Brain pericyte (primary cell): ENCODE measurements around the gene ANTXR1.

Source experiments
- DNase-seq: peaks from one replicate; pipeline ENCODE4 v3.0.0-alpha.2; 2012; ENCODE audit warnings: low read depth, low spot score

Gene ANTXR1

DNA sequence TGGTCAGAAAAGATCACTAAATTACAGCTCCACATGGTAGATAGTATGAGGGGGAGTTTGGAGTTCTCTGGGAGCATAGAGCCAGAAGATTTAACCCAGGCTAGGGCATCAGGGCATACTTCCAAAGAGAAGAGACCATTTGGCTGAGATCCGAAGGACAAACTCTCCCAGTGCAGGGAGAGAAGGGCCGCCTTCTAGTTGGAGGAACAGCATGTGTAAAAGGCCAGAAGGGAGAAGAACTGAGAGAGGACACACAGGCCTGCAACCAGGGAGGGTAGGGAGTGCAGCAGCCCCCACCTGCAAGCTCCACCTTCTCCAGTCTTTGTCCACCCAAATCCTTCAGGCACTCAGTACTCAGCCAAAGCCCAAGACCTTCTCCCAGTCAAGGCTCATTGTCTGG lies 192.1 kb downstream of the ANTXR1 start:
- no peak for DNase-seq

DNA sequence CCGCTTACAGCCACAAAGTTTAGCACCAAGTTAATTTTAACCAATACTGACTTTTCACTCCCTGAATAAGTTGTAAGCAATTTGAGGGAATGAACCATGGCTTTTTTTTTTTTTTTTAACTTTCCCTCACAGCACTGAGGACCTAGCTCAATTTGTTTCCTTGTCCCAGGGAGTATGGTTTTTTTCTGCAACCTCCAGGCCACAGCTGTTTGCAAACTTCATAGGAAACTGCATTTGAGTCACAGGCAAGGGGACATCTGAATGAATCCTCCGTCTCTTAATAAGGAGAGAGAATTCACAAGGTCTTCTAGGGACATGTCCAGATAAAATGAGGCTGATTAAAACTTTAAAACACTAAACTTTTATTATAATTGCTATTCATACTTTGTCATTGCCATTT lies 192.5 kb downstream of the ANTXR1 start:
- no peak for DNase-seq

- DNase-seq = no peak
Observed at GRCh38 chr2:69208023-69208595, 195.1 kb downstream of the ANTXR1 start.

DNA sequence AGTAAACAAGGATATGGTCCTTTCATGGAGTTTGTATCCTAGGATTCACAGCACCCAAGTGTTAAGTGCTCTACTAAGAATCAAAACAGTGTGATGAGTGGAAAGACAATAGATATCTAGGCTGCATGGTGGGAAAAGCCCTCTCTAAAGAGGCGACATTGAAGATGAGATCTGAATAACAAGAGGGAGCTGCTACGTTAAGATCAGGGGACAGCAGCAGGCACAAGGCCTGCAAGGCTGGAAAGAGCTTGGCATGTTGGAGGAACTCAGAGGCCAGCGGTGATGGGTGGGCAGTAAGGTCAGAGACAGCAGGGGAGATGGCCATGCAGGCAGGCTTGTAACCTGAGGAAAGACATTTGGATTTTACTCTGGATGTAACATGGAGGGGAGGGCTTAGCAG lies 196.5 kb downstream of the ANTXR1 start:
- no peak for DNase-seq

- DNase-seq = no peak
Observed at GRCh38 chr2:69210385-69210784, 197.4 kb downstream of the ANTXR1 start.

- no peak for DNase-seq
Observed at GRCh38 chr2:69211048-69211447, 198.1 kb downstream of the ANTXR1 start.

- no peak for DNase-seq
Observed at GRCh38 chr2:69211686-69212085, 198.7 kb downstream of the ANTXR1 start.

DNA sequence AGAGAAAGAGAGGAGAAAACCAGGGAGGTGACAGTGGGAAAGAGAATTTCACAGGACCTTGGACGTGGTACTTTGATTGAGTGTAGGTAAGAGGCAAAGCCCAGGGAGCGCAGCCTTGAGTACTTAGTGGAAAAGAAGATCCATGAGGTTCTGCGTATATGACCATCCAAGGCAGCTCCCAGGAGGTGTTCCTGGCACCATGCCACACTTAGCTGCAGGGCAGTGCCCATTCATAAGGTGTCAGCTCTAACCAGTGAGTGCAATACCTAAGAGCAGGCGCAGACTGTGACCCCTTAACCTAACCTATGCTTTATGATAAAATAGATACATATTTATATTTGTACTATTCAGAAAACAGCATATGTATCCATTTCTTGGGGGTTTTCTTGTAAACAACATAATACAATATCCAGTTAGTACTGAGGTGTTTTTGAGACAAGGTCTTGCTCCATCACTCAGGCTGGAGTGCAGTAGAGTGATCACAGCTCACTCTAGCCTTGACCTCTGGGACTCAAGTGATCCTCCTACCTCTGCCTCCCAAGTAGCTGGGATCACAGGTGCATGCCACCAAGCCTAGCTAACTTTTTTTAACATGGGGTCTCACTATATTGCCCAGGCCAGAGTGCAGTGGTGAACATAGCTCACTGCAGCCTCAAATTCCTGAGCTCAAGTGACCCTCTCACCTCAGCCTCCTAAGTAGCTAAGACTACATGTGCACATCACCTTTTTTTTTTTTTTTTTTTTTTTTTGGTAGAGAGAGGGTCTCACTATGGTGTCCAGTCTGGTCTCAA lies 199.5 kb downstream of the ANTXR1 start:
- DNase-seq = no peak

GRCh38 chr2:69213201-69213600 lies 200.2 kb downstream of the ANTXR1 start:
- no peak for DNase-seq

GRCh38 chr2:69213782-69214181 lies 200.8 kb downstream of the ANTXR1 start:
- DNase-seq = no peak

GRCh38 chr2:69214898-69215297 lies 201.9 kb downstream of the ANTXR1 start:
- DNase-seq = no peak

- DNase-seq = no peak
Observed at GRCh38 chr2:69216535-69217332, 203.8 kb downstream of the ANTXR1 start.

GRCh38 chr2:69217333-69218080 lies 204.5 kb downstream of the ANTXR1 start:
- DNase-seq = no peak

DNA sequence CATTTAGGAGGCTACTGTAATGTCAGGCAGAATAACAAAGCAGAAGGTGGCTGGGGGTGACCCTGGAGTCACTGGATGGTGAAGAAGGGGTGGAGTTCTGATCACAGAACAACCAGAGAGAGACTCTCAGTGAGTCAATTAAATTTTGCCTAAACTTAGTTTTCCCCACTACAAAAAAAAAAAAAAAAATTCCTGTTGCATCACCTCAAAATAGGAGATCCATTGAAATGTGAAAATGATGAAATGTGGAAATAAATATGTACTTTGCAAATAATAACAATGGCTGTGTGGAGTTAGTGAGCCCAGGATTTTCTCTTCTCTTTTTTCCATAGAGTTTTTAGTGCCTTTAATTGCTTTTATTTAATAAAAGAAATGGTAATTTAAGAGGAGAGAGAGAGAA lies 208.5 kb downstream of the ANTXR1 start:
- no peak for DNase-seq

GRCh38 chr2:69221960-69222751 lies 209.2 kb downstream of the ANTXR1 start:
- no peak for DNase-seq

DNA sequence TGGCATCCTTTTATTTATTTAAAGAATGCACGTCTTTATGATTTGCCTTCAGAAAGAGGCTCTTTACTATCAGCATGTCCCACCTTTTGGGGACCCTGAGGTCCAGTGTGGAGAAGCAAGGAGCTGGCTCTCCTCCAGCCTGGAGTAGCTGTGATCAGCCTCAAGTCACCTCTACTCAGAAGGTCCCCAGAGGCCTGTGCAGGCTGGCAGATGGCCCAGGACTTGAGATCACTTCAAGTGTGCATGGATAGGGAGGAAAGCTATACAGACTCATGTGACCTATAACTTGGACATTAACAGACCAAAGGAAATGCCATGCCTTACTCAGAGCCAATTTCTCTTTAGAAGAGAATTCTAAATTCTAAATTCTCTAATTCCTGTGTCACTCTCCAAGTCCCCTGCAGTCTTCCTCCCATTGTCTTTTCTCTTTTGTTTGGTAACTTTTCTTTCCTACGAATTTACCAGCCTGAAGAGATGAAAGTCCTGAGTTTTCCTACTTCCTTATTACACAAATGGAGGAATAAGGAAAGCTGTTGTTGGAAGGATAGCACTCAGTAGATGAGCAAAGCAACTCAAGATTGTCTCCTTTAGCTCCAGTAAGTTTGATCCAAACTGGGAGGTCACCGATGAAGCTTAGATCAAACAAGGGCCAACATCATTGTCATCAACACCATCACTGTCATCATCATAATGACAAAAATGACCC lies 210.1 kb downstream of the ANTXR1 start:
- no peak for DNase-seq

GRCh38 chr2:69223759-69224511 lies 211.0 kb downstream of the ANTXR1 start:
- DNase-seq = no peak

DNA sequence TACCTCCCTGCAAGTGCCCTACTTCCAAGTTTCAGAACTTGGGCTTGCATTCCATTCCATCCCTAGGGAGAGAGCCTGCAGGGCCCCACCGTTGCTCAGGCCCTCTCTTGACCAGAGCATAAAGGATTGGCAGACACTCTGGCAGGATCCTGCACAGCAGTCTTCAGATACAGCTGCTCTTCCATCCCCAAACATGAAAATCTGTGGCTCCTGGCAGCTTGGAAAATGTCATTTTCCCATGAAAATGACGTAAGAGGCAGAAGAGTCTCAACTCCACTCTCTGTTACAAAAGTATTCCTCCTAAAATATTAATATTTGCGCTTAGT lies 211.5 kb downstream of the ANTXR1 start:
- no peak for DNase-seq

- no peak for DNase-seq
Observed at GRCh38 chr2:69225933-69226332, 213.0 kb downstream of the ANTXR1 start.

DNA sequence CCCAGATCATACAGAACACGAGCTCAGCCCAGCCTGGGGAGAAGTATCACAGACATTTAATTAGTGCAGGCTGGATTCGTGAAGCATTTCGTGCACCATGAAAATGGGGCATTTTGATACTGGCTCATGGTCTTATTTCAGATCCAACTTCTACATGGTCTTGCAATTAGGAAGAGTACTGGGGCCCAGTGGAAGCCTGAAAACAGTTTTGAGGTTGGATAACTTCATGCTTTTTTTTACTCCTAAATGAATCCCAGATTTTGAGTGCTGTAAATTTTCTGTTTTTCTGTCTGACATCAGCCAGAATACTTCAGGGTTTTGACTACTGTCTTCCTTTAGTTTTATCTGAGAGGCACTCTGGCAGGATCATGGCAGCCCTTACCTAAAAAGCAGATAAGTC lies 213.9 kb downstream of the ANTXR1 start:
- DNase-seq = no peak
